Kidney (tissue), 22 donors: ENCODE data around the gene GUCY1B1. TPM values are rescaled to one million over a fixed set of nuclear protein-coding genes. Genes with fewer than 3 reads are reported as not detected.

Experiments used
- DNase-seq, 5 donors: peaks; one replicate each; pipeline ENCODE4 v3.0.0-alpha.2; 2013 to 2020
- FAIRE-seq: peaks from 2 replicates; lab custom pipeline; 2012; peaks lifted over from hg19 to GRCh38; lab: Jason Lieb, UNC
- H3K27ac ChIP-seq, 2 donors: one replicate each; pipeline ENCODE4 v1.7.0; 2013; ENCODE audit warnings: low read depth in 2 of 2, low read length in 2 of 2, inconsistent platforms in 1 of 2
- H3K27me3 ChIP-seq: one replicate; pipeline ENCODE4 v1.7.1; 2013; ENCODE audit warnings: low read length, inconsistent platforms; ENCODE audit not compliant: control insufficient read depth, insufficient read depth
- H3K36me3 ChIP-seq, 3 donors: one replicate each; pipeline versions ENCODE4 v1.7.0 to v1.7.1; 2013; ENCODE audit warnings: low read length in 3 of 3, control low read depth in 1 of 3, inconsistent platforms in 1 of 3; ENCODE audit not compliant: insufficient read depth in 3 of 3, control insufficient read depth in 2 of 3
- H3K4me1 ChIP-seq, 3 donors: one replicate each; pipeline versions ENCODE4 v1.7.0 to v1.7.1; 2013; ENCODE audit warnings: low read length in 3 of 3, inconsistent platforms in 1 of 3, low read depth in 1 of 3; ENCODE audit not compliant: control insufficient read depth in 2 of 3, insufficient read depth in 2 of 3
- H3K4me3 ChIP-seq, 3 donors: one replicate each; pipeline versions ENCODE4 v1.7.0 to v1.8.1; 2013; ENCODE audit warnings: low read length in 3 of 3, control low read depth in 1 of 3, inconsistent platforms in 1 of 3
- H3K9ac ChIP-seq, 3 donors: one replicate each; pipeline versions ENCODE4 v1.7.0 to v1.7.1; 2013; ENCODE audit warnings: low read length in 3 of 3, control low read depth in 1 of 3, inconsistent platforms in 1 of 3
- H3K9me3 ChIP-seq, 3 donors: one replicate each; pipeline versions ENCODE4 v1.7.0 to v1.7.1; 2013; ENCODE audit warnings: low read length in 3 of 3, control low read depth in 1 of 3, inconsistent platforms in 1 of 3; ENCODE audit not compliant: control insufficient read depth in 2 of 3, insufficient read depth in 1 of 3
- intact Hi-C: fragments of 100-400 bp; cut with DNase I; formaldehyde crosslinking; loops from one replicate; pipeline ENCODE4 v1.11.1; 2022
- long read RNA-seq, 10 donors: library from polyadenylated mRNA in 1 of 10; unstranded in 1 of 10; transcript quantifications; one replicate each; pipeline ENCODE4 v2.0.0 and lab custom pipeline, GENCODE V29; 2021 to 2026
- polyA plus RNA-seq: library from polyadenylated mRNA; stranded (reverse); fragments of 350-450 nt; fragmentation: Illumina TruSeq; extraction: RNeasy Lipid Tissue Mini Kit (QIAGEN cat#74804); gene quantifications from one replicate; pipeline ENCODE4 v1.2.3, GENCODE V29; 2014; ENCODE audit warnings: low read depth, low replicate concordance; ENCODE audit not compliant: insufficient read depth
- total RNA-seq: library from RNA; stranded (reverse); fragmentation: NEBNext Ultra II Directional; extraction: Animal tissue kit (Norgen Biotek cat#: 25700); gene quantifications from one replicate; pipeline ENCODE4 v1.2.1, GENCODE V29; 2021
- TF ChIP-seq, protein P1 (sequence below): IDR thresholded peaks from 3 replicates; pipeline ENCODE4 v1.5.1; 2012; ENCODE audit warnings: mild to moderate bottlenecking, moderate library complexity, borderline replicate concordance; ENCODE audit not compliant: insufficient read depth; ENCODE audit errors: extremely low read depth
- donor health status: control.
- donor health status: control.
- donor health status: control.
- donor health status: control.
- donor health status: control.
- donor health status: DM: yes; HTN: yes; CAD: no.
- donor health status: Normal renal cell carcinoma (clear cell type).

Gene GUCY1B1
- total RNA-seq (24.7 TPM), polyA plus RNA-seq (13.2 TPM)
- long read RNA-seq, donor 1, partial matches to known transcripts = 17 of 20 reads
- long read RNA-seq, donor 1, other reads (novel, unspliced or antisense) = 0 of 20 reads
- long read RNA-seq, donor 2, partial matches to known transcripts = 6 of 10 reads
- long read RNA-seq, donor 2, other reads (novel, unspliced or antisense) = 0 of 10 reads
- long read RNA-seq, donor 3, transcript GUCY1B1-201 (14 exons, 3,124 nt) = major isoform, 6 of 16 reads
- long read RNA-seq, donor 3, partial matches to known transcripts = 8 of 16 reads
- long read RNA-seq, donor 3, other reads (novel, unspliced or antisense) = 0 of 16 reads
- long read RNA-seq, donor 4, partial matches to known transcripts = 5 of 9 reads
- long read RNA-seq, donor 4, other reads (novel, unspliced or antisense) = 0 of 9 reads
- long read RNA-seq, donor 5 = 0 reads
- long read RNA-seq, donor 6, transcript GUCY1B1-201 (14 exons, 3,124 nt) = major isoform, 7 of 14 reads
- long read RNA-seq, donor 6, partial matches to known transcripts = 7 of 14 reads
- long read RNA-seq, donor 6, other reads (novel, unspliced or antisense) = 0 of 14 reads
- long read RNA-seq, donor 7, transcript GUCY1B1-201 (14 exons, 3,124 nt) = major isoform, 16 of 29 reads
- long read RNA-seq, donor 7, partial matches to known transcripts = 5 of 29 reads
- long read RNA-seq, donor 7, other reads (novel, unspliced or antisense) = 3 of 29 reads
- long read RNA-seq, donor 8, partial matches to known transcripts = 19 of 23 reads
- long read RNA-seq, donor 8, other reads (novel, unspliced or antisense) = 0 of 23 reads
- long read RNA-seq, donor 9, partial matches to known transcripts = 0 of 2 reads
- long read RNA-seq, donor 9, other reads (novel, unspliced or antisense) = 0 of 2 reads
- long read RNA-seq, donor 10, transcript GUCY1B1-201 (14 exons, 3,124 nt) = major isoform, 5 of 78 reads
- long read RNA-seq, donor 10, partial matches to known transcripts = 73 of 78 reads
- long read RNA-seq, donor 10, other reads (novel, unspliced or antisense) = 0 of 78 reads

DNA sequence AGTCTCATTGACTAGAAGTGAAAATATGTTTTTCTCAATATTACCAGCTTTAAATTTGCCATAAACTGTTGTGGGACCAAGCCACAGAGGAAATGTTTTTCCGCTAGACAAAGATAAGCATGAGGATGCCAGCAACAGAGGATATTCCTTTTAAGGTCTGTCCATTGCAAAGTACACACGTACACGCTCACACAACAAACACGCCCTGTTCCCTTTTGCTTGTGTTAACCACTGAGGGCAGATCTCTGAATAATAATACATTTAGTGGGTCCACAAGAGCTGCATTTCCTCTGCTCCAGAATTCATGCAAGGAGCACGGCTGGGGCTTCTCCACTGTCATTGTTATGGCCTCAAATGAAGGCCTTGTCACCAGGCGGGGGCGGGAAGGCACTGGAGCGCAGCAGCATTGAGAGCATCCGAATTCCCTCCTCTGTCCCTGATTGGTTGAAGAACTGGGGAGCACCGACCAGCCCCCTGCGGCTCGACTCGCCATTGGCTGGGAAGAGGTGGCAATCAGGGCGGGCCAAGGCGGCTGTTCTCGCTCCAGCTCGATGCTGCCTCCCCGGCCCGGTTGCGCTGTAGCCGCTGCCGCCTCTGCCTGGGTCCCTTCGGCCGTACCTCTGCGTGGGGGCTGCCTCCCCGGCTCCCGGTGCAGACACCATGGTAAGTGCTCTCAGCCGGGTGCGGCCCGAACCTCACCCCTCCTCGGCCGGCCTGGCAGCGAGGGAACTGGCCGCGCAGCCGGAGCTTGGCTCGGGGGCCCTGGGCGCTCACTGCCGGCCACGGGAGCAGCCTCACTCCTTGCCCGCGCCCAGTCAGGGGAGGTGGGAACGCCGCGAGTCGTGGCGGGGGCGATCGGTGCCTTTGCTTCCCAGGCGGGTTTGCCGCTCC is at the start of gene GUCY1B1:
Gene GUCY1B1, plus strand, starts transcription at position 541 of the 891 bp plus-strand sequence. Its CDS starts 120 bp downstream, at position 661.
- peaks cover 2 to 3% (median 2%) of the 10 kb centered on the region in 3 donors for H3K4me1 ChIP-seq
- FAIRE-seq (peak; percentile 25), DNase-seq (peak; percentile 96 to 98 (median 97))
- no peaks in the 10 kb centered on the region for H3K9me3 ChIP-seq
- H3K36me3 ChIP-seq = no peaks in the 10 kb centered on the region
- peak within 1 kb of the TSS; percentile 82 for H3K27ac ChIP-seq
- peak within 1 kb of the TSS; percentile 48 to 65 (median 49) for H3K9ac ChIP-seq
- no peaks in the 10 kb centered on the region for H3K27me3 ChIP-seq
- intact Hi-C loops = no loop called here
- peak within 1 kb of the TSS; percentile 65 to 74 (median 73) for H3K4me3 ChIP-seq
- TF ChIP-seq, protein P1, sequence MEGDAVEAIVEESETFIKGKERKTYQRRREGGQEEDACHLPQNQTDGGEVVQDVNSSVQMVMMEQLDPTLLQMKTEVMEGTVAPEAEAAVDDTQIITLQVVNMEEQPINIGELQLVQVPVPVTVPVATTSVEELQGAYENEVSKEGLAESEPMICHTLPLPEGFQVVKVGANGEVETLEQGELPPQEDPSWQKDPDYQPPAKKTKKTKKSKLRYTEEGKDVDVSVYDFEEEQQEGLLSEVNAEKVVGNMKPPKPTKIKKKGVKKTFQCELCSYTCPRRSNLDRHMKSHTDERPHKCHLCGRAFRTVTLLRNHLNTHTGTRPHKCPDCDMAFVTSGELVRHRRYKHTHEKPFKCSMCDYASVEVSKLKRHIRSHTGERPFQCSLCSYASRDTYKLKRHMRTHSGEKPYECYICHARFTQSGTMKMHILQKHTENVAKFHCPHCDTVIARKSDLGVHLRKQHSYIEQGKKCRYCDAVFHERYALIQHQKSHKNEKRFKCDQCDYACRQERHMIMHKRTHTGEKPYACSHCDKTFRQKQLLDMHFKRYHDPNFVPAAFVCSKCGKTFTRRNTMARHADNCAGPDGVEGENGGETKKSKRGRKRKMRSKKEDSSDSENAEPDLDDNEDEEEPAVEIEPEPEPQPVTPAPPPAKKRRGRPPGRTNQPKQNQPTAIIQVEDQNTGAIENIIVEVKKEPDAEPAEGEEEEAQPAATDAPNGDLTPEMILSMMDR = no peak

DNA sequence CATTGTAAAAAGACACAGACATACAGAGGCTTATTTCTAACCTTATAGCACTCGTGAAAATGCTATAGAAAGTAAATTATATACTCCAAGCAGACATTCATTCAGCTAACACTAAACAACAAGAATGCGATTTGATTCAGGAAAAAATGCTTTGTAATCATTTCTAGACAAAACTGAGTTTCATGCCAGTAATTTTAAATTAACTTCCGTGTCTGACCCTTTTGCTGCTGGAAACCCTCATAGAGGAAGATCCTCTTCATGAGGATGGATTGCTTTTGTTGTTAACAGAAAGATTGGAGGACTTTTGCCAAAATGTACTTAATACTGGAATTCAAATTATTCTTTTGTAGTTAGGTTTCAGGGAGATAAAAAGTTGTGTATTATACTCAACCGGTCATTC is 48.9 kb upstream of the GUCY1B1 start:
- no peak overlapping the region for H3K27ac ChIP-seq
- TF ChIP-seq, protein P1 = no peak
- H3K4me3 ChIP-seq = no peak overlapping the region
- intact Hi-C loops = no loop called here
- H3K9ac ChIP-seq = no peak overlapping the region
- peaks cover 0 to 4% (median 3%) of the 10 kb centered on the region in 3 donors for H3K36me3 ChIP-seq
- H3K4me1 ChIP-seq = peaks cover 0 to 4% (median 0%) of the 10 kb centered on the region in 3 donors
- FAIRE-seq = no peak
- H3K9me3 ChIP-seq = no peaks in the 10 kb centered on the region
- peak in 1 of 5 donors; percentile 37 for DNase-seq
- H3K27me3 ChIP-seq = no peaks in the 10 kb centered on the region

DNA sequence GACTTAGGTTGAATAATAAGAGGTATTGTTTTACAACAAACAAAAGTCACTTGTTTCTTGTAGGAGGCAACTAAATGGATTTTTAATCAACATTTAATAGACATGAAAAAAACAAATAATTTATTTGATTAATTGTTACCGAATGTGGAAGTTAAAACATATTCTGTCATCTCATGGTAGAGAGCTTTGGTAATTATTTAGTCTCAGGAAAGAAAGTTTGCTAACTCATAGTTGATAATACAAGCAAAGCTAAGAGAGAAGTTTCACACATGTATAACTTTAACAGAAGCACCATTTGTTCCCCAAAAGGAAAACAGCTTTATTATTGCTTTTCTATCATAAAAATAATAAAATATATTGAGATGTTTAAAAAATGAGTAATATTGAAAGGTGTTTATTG is 47.3 kb upstream of the GUCY1B1 start:
- no peak for DNase-seq
- FAIRE-seq = peak; percentile 66

More for the DNA sequence above, 47.3 kb upstream of the GUCY1B1 start:
- H3K4me1 ChIP-seq = no peaks in the 10 kb centered on the region
- no peak overlapping the region for H3K9ac ChIP-seq
- no peaks in the 10 kb centered on the region for H3K9me3 ChIP-seq
- intact Hi-C loops = no loop called here
- peaks cover 0 to 4% (median 3%) of the 10 kb centered on the region in 3 donors for H3K36me3 ChIP-seq
- no peaks in the 10 kb centered on the region for H3K27me3 ChIP-seq
- H3K4me3 ChIP-seq = no peak overlapping the region
- TF ChIP-seq, protein P1 = no peak
- H3K27ac ChIP-seq = no peak overlapping the region
